C4-2B (cell line): Measurements from ENCODE around the gene PRR7.

Experiments used
- ZFX ChIP-seq: fragments of 450-650 bp; IDR thresholded peaks from 2 replicates; pipeline ENCODE4 v1.6.1; 2017
- TF ChIP-seq, protein P1 (sequence below): fragments of 450-650 bp; conservative IDR thresholded peaks from 2 replicates; pipeline ENCODE4 v1.5.1; 2017; ENCODE audit warnings: mild to moderate bottlenecking

DNA sequence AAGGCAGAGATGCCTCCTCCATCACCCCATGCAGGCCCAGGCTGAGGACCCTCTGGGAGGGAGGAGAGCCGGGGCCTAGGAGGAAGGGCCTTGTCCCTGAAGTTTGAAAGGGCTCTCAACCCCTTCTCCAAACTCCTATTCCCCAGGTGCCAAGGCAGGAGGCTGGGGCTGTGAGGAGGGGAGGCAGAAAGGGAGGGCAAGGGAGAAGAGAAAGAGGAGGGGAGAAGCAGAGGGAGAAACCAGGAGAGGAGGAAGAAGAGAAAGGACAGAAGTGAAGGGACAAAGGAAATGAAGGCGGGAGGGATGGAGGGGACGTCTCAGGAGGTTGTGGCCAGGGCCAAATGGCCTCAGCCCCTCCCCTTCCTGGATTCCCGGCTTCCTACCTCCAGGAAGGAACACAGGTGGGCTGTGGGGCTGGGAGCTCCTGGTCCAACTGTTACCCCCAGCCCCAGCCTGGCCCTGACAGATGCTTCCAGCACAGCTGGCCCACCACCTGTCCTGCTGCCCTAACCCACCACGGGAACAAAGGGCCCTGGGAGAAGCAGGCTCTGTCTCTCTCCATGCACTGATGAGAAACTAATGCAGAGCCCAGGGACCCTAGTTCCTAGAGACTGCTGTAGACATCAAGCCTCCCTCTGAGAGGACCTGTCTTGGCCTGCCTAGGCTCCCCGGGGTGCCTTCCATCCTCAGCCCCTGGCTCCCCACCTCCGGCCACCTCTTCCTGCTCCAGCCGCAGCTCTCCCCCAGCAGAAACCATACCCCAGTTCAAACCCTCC is 23.3 kb downstream of the PRR7 start:
- TF ChIP-seq, protein P1, sequence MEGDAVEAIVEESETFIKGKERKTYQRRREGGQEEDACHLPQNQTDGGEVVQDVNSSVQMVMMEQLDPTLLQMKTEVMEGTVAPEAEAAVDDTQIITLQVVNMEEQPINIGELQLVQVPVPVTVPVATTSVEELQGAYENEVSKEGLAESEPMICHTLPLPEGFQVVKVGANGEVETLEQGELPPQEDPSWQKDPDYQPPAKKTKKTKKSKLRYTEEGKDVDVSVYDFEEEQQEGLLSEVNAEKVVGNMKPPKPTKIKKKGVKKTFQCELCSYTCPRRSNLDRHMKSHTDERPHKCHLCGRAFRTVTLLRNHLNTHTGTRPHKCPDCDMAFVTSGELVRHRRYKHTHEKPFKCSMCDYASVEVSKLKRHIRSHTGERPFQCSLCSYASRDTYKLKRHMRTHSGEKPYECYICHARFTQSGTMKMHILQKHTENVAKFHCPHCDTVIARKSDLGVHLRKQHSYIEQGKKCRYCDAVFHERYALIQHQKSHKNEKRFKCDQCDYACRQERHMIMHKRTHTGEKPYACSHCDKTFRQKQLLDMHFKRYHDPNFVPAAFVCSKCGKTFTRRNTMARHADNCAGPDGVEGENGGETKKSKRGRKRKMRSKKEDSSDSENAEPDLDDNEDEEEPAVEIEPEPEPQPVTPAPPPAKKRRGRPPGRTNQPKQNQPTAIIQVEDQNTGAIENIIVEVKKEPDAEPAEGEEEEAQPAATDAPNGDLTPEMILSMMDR: no peak
- TF ChIP-seq ZFX: no peak
